K562 (cell line): Measurements from ENCODE around the gene BLCAP. TPM values are rescaled to one million over a fixed set of nuclear protein-coding genes. Genes with fewer than 3 reads are reported as not detected.

Experiments
- ADNP ChIP-seq: fragments of 200-800 bp; sonication (Bioruptor generic); IDR thresholded peaks from 2 replicates; pipeline ENCODE4 v1.6.1; 2016; ENCODE audit warnings: missing genetic modification characterization, missing compliant biosample characterization
- EP400 ChIP-seq: fragments of 450-650 bp; IDR thresholded peaks from 2 replicates; pipeline ENCODE4 v1.6.1; 2017; ENCODE audit warnings: antibody characterized with exemption, mild to moderate bottlenecking, moderate library complexity
- FOXP1 ChIP-seq: sonication (generic); formaldehyde crosslinking; IDR thresholded peaks from 2 replicates; pipeline ENCODE4 v1.8.0; 2022; ENCODE audit warnings: mild to moderate bottlenecking, missing genetic modification reagents
- GATAD2B ChIP-seq: fragments of 450-650 bp; IDR thresholded peaks from 2 replicates; pipeline ENCODE4 v1.6.1; 2017; ENCODE audit warnings: mild to moderate bottlenecking, borderline replicate concordance
- KAT7 ChIP-seq: sonication (generic); formaldehyde crosslinking; IDR thresholded peaks from 2 replicates; pipeline ENCODE4 v1.8.0; 2022; ENCODE audit warnings: missing genetic modification reagents, mild to moderate bottlenecking, borderline replicate concordance
- MEF2D ChIP-seq: conservative IDR thresholded peaks from 2 replicates; pipeline ENCODE4 v1.6.1; 2016; ENCODE audit warnings: low read depth, missing genetic modification characterization, missing compliant biosample characterization
- NR3C1 ChIP-seq: sonication (generic); formaldehyde crosslinking; IDR thresholded peaks from 2 replicates; pipeline ENCODE4 v1.8.1; 2022; ENCODE audit warnings: missing genetic modification reagents
- RFX1 ChIP-seq: fragments of 450-650 bp; IDR thresholded peaks from 2 replicates; pipeline ENCODE4 v1.6.1; 2016; ENCODE audit warnings: mild to moderate bottlenecking, moderate library complexity
- ZNF224 ChIP-seq: sonication (generic); formaldehyde crosslinking; IDR thresholded peaks from 2 replicates; pipeline ENCODE4 v1.8.0; 2022; ENCODE audit warnings: mild to moderate bottlenecking, missing genetic modification reagents
- polyA plus RNA-seq, 8 experiments: library from polyadenylated mRNA; depleted of rRNA in 4 of 8; stranded (reverse) in 5 of 8; unstranded in 3 of 8; fragments of >200 nt; fragmentation: Nextera tagmentation in 2 of 8; fragmentation: Illumina TruSeq in 1 of 8; extraction: Ambion mirVana in 2 of 8; extraction: Trizol in 1 of 8; gene quantifications; 2 replicates each; pipeline versions ENCODE4 v1.2.1 to v1.2.3, GENCODE V29; 2011 to 2014; ENCODE audit warnings: inconsistent platforms in 1 of 8, missing spikeins in 1 of 8
- total RNA-seq, 7 experiments: library from RNA; depleted of rRNA in 6 of 7; stranded (reverse); fragments of >200 nt in 6 of 7; fragmentation: Illumina TruSeq in 2 of 7; extraction: Trizol in 2 of 7; gene quantifications; 2 replicates each; pipeline versions ENCODE4 v1.2.1 to v1.2.3, GENCODE V29; 2011 to 2021; ENCODE audit warnings: low replicate concordance in 1 of 7
- TF ChIP-seq, protein P1 (sequence below): fragments of 450-650 bp; IDR thresholded peaks from one replicate; pipeline ENCODE4 v1.6.1; 2018; ENCODE audit warnings: mild to moderate bottlenecking, moderate library complexity; ENCODE audit not compliant: partially characterized antibody
- TF ChIP-seq, protein P2 (sequence below): sonication (generic); formaldehyde crosslinking; IDR thresholded peaks from 2 replicates; pipeline ENCODE4 v1.8.0; 2022; ENCODE audit warnings: missing genetic modification reagents, mild to moderate bottlenecking, moderate library complexity, borderline replicate concordance
- TF ChIP-seq, protein P3 (sequence below), 2 experiments: fragments of 450-650 bp; IDR thresholded peaks; 2 replicates each; pipeline ENCODE4 v1.6.1; 2016; ENCODE audit warnings: mild to moderate bottlenecking in 2 of 2, borderline replicate concordance in 1 of 2, low read depth in 1 of 2, moderate library complexity in 1 of 2
- TF ChIP-seq, protein P4 (sequence below), 2 experiments: fragments of 450-650 bp in 1 of 2; sonication (generic) in 1 of 2; formaldehyde crosslinking in 1 of 2; IDR thresholded peaks in 1 of 2; conservative IDR thresholded peaks in 1 of 2; 2 replicates each; pipeline versions ENCODE4 v1.6.1 to v1.8.1; 2016 to 2023; ENCODE audit warnings: mild to moderate bottlenecking in 2 of 2, moderate library complexity in 2 of 2, inconsistent platforms in 1 of 2, missing genetic modification reagents in 1 of 2
- TF ChIP-seq, protein P5 (sequence below): sonication (generic); IDR thresholded peaks from 2 replicates; pipeline ENCODE4 v1.6.1; 2016

Gene BLCAP
- total and polyA plus RNA-seq, 9 of the 15 experiments (the other 6 are each of a cell fraction or from before 2014, with no cell fraction given), result 16.9 to 41.5 (median 27.6) TPM

DNA sequence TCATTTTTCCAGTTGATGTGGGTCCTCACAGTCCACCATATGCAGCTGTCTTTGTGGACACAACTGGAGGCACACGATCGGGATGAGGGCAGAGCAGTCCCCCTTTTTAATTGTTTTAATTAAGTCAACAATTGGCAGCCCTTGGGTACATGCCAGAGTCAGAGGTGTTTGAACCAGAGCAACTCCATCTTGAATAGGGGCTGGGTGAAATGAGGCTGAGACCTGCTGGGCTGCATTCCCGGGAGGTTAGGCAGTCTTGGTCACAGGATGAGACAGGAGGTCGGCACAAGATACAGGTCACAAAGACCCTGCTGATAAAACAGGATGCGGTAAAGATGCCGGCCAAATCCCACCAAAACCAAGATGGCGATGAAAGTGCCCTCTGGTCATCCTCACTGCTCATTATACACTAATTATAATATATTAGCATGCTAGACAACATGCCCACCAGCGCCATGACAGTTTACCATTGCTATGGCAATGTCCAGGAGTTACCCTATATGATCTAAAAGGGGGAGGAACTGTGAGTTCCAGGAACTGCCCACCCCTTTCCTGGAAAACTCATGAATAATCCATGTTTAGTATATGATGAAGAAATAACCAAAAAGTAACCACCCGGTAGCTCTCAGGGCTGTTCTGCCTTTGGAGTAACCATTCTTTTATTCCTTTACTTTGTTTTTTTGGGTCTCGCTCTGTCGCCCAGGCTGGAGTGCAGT is 31.8 kb upstream of the BLCAP start (continued):
- TF ChIP-seq FOXP1 (no peak), EP400 (no peak), MEF2D (0 out of 2 replicates have a peak, but pooled peaks have one; percentile 36), ADNP (tag) (no peak), KAT7 (CRISPR knock-in tag) (no peak), RFX1 (peak; percentile 83), ZNF224 (CRISPR knock-in tag) (no peak), NR3C1 (CRISPR knock-in tag) (no peak), GATAD2B (no peak)
- TF ChIP-seq, protein P1, sequence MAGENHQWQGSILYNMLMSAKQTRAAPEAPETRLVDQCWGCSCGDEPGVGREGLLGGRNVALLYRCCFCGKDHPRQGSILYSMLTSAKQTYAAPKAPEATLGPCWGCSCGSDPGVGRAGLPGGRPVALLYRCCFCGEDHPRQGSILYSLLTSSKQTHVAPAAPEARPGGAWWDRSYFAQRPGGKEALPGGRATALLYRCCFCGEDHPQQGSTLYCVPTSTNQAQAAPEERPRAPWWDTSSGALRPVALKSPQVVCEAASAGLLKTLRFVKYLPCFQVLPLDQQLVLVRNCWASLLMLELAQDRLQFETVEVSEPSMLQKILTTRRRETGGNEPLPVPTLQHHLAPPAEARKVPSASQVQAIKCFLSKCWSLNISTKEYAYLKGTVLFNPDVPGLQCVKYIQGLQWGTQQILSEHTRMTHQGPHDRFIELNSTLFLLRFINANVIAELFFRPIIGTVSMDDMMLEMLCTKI, result no peak
- TF ChIP-seq, protein P2, sequence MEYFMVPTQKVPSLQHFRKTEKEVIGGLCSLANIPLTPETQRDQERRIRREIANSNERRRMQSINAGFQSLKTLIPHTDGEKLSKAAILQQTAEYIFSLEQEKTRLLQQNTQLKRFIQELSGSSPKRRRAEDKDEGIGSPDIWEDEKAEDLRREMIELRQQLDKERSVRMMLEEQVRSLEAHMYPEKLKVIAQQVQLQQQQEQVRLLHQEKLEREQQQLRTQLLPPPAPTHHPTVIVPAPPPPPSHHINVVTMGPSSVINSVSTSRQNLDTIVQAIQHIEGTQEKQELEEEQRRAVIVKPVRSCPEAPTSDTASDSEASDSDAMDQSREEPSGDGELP, result no peak
- TF ChIP-seq, protein P3, sequence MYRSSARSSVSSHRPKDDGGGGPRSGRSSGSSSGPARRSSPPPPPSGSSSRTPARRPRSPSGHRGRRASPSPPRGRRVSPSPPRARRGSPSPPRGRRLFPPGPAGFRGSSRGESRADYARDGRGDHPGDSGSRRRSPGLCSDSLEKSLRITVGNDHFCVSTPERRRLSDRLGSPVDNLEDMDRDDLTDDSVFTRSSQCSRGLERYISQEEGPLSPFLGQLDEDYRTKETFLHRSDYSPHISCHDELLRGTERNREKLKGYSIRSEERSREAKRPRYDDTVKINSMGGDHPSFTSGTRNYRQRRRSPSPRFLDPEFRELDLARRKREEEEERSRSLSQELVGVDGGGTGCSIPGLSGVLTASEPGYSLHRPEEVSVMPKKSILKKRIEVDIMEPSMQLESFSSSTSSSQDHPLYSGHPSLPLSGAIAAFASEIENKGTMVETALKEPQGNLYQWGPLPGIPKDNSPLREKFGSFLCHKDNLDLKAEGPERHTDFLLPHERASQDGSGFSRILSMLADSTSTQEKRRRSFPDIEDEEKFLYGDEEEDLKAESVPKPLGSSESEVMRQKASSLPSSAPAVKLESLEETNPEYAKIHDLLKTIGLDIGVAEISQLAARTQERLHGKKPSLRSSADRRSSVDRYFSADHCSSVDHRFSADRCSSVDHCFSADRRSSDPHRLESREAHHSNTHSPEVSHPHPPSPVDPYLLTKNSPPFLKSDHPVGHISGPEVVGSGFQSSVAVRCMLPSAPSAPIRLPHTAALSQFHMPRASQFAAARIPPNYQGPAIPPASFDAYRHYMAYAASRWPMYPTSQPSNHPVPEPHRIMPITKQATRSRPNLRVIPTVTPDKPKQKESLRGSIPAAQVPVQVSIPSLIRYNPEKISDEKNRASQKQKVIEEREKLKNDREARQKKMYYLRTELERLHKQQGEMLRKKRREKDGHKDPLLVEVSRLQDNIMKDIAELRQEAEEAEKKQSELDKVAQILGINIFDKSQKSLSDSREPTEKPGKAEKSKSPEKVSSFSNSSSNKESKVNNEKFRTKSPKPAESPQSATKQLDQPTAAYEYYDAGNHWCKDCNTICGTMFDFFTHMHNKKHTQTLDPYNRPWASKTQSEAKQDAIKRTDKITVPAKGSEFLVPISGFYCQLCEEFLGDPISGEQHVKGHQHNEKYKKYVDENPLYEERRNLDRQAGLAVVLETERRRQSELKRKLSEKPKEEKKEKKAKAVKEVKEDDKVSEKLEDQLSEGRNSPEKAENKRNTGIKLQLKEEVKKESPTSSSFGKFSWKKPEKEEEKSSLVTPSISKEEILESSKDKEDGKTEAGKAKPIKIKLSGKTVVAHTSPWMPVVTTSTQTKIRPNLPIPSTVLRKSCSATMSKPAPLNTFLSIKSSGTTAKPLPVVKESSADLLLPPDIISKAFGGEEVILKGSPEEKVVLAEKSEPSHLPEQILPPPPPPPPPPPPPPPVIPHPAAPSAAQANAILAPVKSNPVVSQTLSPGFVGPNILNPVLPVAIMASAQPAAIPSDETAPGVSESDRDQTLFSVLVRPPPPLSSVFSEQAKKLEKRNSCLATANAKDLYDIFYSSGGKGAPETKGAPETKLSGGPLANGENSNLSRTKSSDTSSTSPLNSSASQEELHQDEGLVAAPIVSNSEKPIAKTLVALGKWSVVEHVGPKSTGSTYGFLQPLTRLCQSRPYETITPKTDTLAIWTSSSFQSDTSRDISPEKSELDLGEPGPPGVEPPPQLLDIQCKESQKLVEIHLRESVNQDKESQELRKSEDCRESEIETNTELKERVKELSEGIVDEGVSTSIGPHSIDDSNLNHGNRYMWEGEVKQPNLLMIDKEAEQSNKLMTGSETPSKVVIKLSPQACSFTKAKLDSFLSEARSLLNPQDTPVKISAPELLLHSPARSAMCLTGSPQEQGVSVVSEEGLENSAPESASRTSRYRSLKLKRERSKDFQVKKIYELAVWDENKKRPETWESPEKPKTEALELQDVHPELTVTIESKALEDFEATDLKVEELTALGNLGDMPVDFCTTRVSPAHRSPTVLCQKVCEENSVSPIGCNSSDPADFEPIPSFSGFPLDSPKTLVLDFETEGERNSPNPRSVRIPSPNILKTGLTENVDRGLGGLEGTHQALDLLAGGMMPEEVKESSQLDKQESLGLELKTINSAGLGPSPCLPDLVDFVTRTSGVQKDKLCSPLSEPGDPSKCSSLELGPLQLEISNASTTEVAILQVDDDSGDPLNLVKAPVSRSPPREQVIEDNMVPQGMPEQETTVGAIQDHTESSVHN (IDR thresholded peaks at IDR 0.05; ENCODE audit: borderline replicate concordance in 1 of 2, low read depth in 1 of 2), result no peak
- TF ChIP-seq, protein P4, sequence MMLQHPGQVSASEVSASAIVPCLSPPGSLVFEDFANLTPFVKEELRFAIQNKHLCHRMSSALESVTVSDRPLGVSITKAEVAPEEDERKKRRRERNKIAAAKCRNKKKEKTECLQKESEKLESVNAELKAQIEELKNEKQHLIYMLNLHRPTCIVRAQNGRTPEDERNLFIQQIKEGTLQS (IDR thresholded peaks at IDR 0.05), result no peak
- TF ChIP-seq, protein P4 (CRISPR knock-in tag; conservative IDR thresholded peaks at IDR 0.05), result no peak
- TF ChIP-seq, protein P5, sequence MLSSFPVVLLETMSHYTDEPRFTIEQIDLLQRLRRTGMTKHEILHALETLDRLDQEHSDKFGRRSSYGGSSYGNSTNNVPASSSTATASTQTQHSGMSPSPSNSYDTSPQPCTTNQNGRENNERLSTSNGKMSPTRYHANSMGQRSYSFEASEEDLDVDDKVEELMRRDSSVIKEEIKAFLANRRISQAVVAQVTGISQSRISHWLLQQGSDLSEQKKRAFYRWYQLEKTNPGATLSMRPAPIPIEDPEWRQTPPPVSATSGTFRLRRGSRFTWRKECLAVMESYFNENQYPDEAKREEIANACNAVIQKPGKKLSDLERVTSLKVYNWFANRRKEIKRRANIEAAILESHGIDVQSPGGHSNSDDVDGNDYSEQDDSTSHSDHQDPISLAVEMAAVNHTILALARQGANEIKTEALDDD, result no peak
